GM19463 (cell line): ENCODE data around the gene D2HGDH.
"Not testable (repeated sequence)": the region's sequence is repeated elsewhere in the genome, so short reads cannot be mapped to it uniquely, and the experiment has no call there.

Source experiments
- ATAC-seq: cut with Tn5 transposase; IDR thresholded peaks from one replicate; pipeline ENCODE4 v1.9.1; 2021; ENCODE audit warnings: mild to moderate bottlenecking, moderate library complexity; ENCODE audit not compliant: unreplicated experiment

Gene D2HGDH

GRCh38 chr2:241748468-241749256, 14.2 kb downstream of the D2HGDH start:
- ATAC-seq, result no peak

- ATAC-seq, result no peak
These were observed 15.8 kb downstream of the D2HGDH start for GRCh38 chr2:241750076-241750840.

GRCh38 chr2:241751152-241751551, 16.7 kb downstream of the D2HGDH start:
- no peak for ATAC-seq

- ATAC-seq, result no peak
These were observed 17.3 kb downstream of the D2HGDH start for GRCh38 chr2:241751776-241752175.

- no peak for ATAC-seq
These were observed 17.8 kb downstream of the D2HGDH start for GRCh38 chr2:241752253-241752652.

GRCh38 chr2:241752689-241753276, 18.4 kb downstream of the D2HGDH start:
- no peak for ATAC-seq

GRCh38 chr2:241753493-241753892, 19.1 kb downstream of the D2HGDH start:
- no peak for ATAC-seq

GRCh38 chr2:241754042-241754441, 19.6 kb downstream of the D2HGDH start:
- ATAC-seq, result no peak

- ATAC-seq, result no peak
These were observed 20.7 kb downstream of the D2HGDH start for GRCh38 chr2:241755166-241755565.

GRCh38 chr2:241755777-241756176, 21.3 kb downstream of the D2HGDH start:
- ATAC-seq, result no peak

- ATAC-seq, result no peak
These were observed 24.8 kb downstream of the D2HGDH start for GRCh38 chr2:241759067-241759807.

- ATAC-seq, result not testable (repeated sequence)
These were observed 25.5 kb downstream of the D2HGDH start for GRCh38 chr2:241759893-241760292.

GRCh38 chr2:241760301-241760771, 25.9 kb downstream of the D2HGDH start:
- ATAC-seq, result no peak

- no peak for ATAC-seq
These were observed 28.0 kb downstream of the D2HGDH start for GRCh38 chr2:241762321-241762932.

- ATAC-seq, result no peak
These were observed 28.5 kb downstream of the D2HGDH start for GRCh38 chr2:241762933-241763369.

- no peak for ATAC-seq
These were observed 29.3 kb downstream of the D2HGDH start for GRCh38 chr2:241763551-241764274.

- ATAC-seq, result no peak
These were observed 30.1 kb downstream of the D2HGDH start for GRCh38 chr2:241764275-241765241.

- no peak for ATAC-seq
These were observed 33.2 kb downstream of the D2HGDH start for GRCh38 chr2:241767464-241768250.
